Endothelial cell (in vitro differentiated cells): ENCODE measurements around the gene TRPM1. TPM values are rescaled to one million over a fixed set of nuclear protein-coding genes. Genes with fewer than 3 reads are reported as not detected.
A peak's percentile ranks its signal among the peaks of the same experiment; 100 is the strongest.

Source experiments
- DNase-seq: peaks from one replicate; pipeline ENCODE4 v3.0.0; 2021; ENCODE audit warnings: low spot score
- H3K27ac Mint-ChIP-seq: one replicate; pipeline ENCODE4 v1.8.0; 2021; ENCODE audit warnings: mixed read lengths, inconsistent platforms; ENCODE audit not compliant: unreplicated experiment
- H3K27me3 Mint-ChIP-seq: one replicate; pipeline ENCODE4 v1.8.0; 2021; ENCODE audit warnings: mild to moderate bottlenecking, moderate library complexity, mixed read lengths, inconsistent platforms; ENCODE audit not compliant: unreplicated experiment
- H3K36me3 Mint-ChIP-seq: one replicate; pipeline ENCODE4 v1.8.0; 2021; ENCODE audit warnings: mild to moderate bottlenecking, low read depth, mixed read lengths, inconsistent platforms; ENCODE audit not compliant: unreplicated experiment
- H3K4me1 Mint-ChIP-seq: one replicate; pipeline ENCODE4 v1.8.0; 2021; ENCODE audit warnings: mild to moderate bottlenecking, mixed read lengths, inconsistent platforms; ENCODE audit not compliant: unreplicated experiment
- H3K4me3 Mint-ChIP-seq: one replicate; pipeline ENCODE4 v1.8.0; 2021; ENCODE audit warnings: mild to moderate bottlenecking, mixed read lengths, inconsistent platforms; ENCODE audit not compliant: unreplicated experiment
- H3K9me3 Mint-ChIP-seq: one replicate; pipeline ENCODE4 v1.8.0; 2021; ENCODE audit warnings: mixed read lengths, inconsistent platforms; ENCODE audit not compliant: unreplicated experiment
- total RNA-seq: library from RNA; stranded (reverse); fragmentation: NEBNext Ultra II Directional; extraction: Animal tissue kit (Norgen Biotek cat#: 25700); gene quantifications from one replicate; pipeline ENCODE4 v1.2.1, GENCODE V29; 2021; ENCODE audit not compliant: unreplicated experiment
- TF ChIP-seq, protein P1 (sequence below): fragments of 200-600 bp; sonication (generic); IDR thresholded peaks from one replicate; pipeline ENCODE4 v1.5.0; 2021; ENCODE audit warnings: antibody characterized with exemption; ENCODE audit not compliant: unreplicated experiment

The TRPM1 gene
- total RNA-seq, 1 donor from 2014 or later = not detected

DNA sequence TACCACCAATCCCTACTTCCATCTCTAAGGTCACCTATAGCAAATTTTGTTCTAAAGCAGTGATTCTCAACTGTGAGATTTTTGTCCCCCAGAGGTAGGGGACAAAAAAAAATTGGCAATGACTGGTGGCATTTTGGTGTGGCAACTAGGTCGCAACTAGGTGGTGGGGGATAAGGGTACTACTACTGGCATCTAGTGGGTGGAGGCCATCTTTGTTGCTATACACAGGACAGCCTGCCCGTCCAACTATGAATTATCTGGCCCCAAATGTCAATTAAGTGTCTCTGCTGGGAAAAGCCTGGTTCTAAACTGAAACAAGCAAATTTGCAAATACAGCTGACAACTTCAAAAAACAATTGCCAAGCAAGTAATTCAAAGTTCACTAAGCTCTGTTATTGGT lies 111.5 kb downstream of the TRPM1 start:
- TF ChIP-seq, protein P1, sequence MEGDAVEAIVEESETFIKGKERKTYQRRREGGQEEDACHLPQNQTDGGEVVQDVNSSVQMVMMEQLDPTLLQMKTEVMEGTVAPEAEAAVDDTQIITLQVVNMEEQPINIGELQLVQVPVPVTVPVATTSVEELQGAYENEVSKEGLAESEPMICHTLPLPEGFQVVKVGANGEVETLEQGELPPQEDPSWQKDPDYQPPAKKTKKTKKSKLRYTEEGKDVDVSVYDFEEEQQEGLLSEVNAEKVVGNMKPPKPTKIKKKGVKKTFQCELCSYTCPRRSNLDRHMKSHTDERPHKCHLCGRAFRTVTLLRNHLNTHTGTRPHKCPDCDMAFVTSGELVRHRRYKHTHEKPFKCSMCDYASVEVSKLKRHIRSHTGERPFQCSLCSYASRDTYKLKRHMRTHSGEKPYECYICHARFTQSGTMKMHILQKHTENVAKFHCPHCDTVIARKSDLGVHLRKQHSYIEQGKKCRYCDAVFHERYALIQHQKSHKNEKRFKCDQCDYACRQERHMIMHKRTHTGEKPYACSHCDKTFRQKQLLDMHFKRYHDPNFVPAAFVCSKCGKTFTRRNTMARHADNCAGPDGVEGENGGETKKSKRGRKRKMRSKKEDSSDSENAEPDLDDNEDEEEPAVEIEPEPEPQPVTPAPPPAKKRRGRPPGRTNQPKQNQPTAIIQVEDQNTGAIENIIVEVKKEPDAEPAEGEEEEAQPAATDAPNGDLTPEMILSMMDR = no peak
- Mint-ChIP-seq H3K9me3 (no peaks in the 10 kb centered on the region), H3K27ac (peak overlapping the region; percentile 92), H3K36me3 (peaks cover 3% of the 10 kb centered on the region), H3K4me1 (peaks cover 22% of the 10 kb centered on the region), H3K27me3 (peaks cover 2% of the 10 kb centered on the region), H3K4me3 (peak overlapping the region; percentile 95)
- no peak for DNase-seq

DNA sequence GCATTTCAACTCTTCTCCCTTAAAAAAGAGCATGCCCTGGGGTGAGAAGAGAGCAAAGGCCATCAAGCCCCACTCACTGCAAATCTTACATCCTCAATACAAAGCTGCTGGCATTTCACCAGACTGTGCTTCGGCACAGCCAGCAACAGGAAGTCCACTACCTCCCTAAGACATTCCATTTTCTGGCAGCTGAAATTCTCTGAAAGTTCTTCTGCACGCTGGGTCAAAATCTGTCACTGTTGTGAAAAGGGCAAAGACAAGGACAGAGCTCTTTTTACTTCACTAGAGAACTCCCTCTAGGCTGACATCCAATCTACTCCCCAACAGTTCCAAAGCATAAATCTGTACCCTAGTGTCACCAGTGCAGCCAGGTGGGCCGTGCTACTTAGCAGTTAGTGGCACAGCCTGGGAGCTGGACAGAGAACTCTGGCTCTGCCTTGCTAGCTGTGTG lies 116.4 kb downstream of the TRPM1 start:
- H3K27ac Mint-ChIP-seq = no peak overlapping the region
- TF ChIP-seq, protein P1 = no peak
- no peaks in the 10 kb centered on the region for H3K9me3 Mint-ChIP-seq
- H3K4me3 Mint-ChIP-seq = no peak overlapping the region
- H3K36me3 Mint-ChIP-seq = peaks cover 3% of the 10 kb centered on the region
- peaks cover 4% of the 10 kb centered on the region for H3K27me3 Mint-ChIP-seq
- DNase-seq = no peak
- peaks cover 12% of the 10 kb centered on the region for H3K4me1 Mint-ChIP-seq

DNA sequence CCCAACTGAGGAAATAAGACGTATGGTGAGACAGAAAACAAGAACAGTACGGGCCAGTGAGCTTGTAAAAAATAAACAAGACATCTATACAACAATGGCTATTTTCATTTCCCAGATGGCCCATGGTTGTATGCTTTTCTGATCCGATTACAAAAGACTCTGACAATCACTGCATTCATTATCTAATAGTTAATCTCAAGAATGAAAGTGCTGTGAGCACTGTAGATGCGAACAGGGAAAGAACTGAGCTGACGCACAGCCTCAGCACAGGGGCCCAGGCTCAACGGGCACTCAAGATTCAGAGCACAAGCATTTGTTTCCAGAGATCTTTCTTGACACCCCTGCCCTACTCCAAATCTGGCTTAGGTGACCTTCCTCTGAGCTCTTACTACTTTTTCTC lies 117.0 kb downstream of the TRPM1 start:
- H3K4me1 Mint-ChIP-seq = peaks cover 10% of the 10 kb centered on the region
- peaks cover 3% of the 10 kb centered on the region for H3K36me3 Mint-ChIP-seq
- H3K27ac Mint-ChIP-seq = no peak overlapping the region
- H3K27me3 Mint-ChIP-seq = peaks cover 4% of the 10 kb centered on the region
- no peak for DNase-seq
- no peaks in the 10 kb centered on the region for H3K9me3 Mint-ChIP-seq
- TF ChIP-seq, protein P1 = no peak
- no peak overlapping the region for H3K4me3 Mint-ChIP-seq

DNA sequence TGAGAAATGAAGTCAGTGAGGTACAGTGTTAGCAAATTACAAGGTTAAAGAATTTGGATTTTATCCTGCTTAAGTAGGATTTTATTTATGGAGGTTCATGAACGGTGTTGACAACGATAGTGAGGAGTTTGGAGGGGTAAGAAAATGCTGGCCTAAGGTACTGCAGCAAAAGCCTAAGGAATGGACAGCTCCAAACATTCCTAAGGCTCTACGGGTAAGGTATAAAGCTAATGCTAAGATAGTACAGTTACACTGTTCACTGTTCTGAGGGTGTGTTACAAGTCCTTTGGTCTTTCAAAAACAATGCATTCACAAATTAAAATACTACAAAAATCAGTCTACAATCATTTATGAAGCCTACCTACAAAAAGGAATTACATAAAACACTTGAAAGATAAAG lies 117.4 kb downstream of the TRPM1 start:
- no peak for DNase-seq
- Mint-ChIP-seq H3K27me3 (peaks cover 4% of the 10 kb centered on the region), H3K27ac (no peak overlapping the region), H3K4me1 (peaks cover 13% of the 10 kb centered on the region), H3K36me3 (peaks cover 3% of the 10 kb centered on the region), H3K9me3 (no peaks in the 10 kb centered on the region), H3K4me3 (no peak overlapping the region)
- TF ChIP-seq, protein P1 = no peak

DNA sequence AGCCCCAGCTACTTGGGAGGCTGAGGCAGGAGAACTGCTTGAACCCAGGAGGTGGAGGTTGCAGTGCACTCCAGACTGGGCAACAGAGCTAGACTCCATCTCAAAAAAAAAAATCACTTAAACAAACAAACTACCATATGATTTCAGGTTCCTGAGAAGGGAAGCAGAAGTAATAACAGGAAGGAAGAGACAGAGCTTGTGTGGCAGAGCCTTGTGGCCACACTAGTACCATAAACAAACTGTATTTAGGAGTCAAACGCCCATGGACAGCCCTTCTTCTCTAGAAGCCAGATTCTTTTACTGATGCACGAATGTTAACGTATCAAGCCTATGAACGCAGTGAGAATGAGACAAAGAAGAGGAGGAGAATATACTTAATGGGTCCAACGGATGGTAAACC lies 122.1 kb downstream of the TRPM1 start:
- TF ChIP-seq, protein P1 = no peak
- H3K27ac Mint-ChIP-seq = no peak overlapping the region
- H3K4me1 Mint-ChIP-seq = peaks cover 3% of the 10 kb centered on the region
- no peaks in the 10 kb centered on the region for H3K36me3 Mint-ChIP-seq
- peaks cover 4% of the 10 kb centered on the region for H3K27me3 Mint-ChIP-seq
- DNase-seq = no peak
- no peak overlapping the region for H3K4me3 Mint-ChIP-seq
- H3K9me3 Mint-ChIP-seq = no peaks in the 10 kb centered on the region
